GM13976 (cell line): ENCODE results near the gene MORN3.
"Not testable (repeated sequence)": the region's sequence is repeated elsewhere in the genome, so short reads cannot be mapped to it uniquely, and the experiment has no call there.

ENCODE experiments used
- DNase-seq: peaks from one replicate; pipeline ENCODE4 v3.0.0; 2012; ENCODE audit warnings: low spot score
- CTCF ChIP-seq: IDR thresholded peaks from 2 replicates; pipeline ENCODE4 v1.5.1; 2012; ENCODE audit warnings: borderline replicate concordance, mild to moderate bottlenecking; ENCODE audit not compliant: insufficient read depth; ENCODE audit errors: extremely low read depth, missing control alignments, control extremely low read depth
- in situ Hi-C: fragments of 300-500 bp; cut with MboI; formaldehyde crosslinking; loops from one replicate; pipeline ENCODE4 v1.12.0; 2022; ENCODE audit warnings: low sequenced_read_pairs, mixed read lengths, inconsistent platforms; ENCODE audit not compliant: unreplicated experiment

MORN3 gene

GRCh38 chr12:121638298-121639202 lies 30.9 kb downstream of the MORN3 start:
- no peak for TF ChIP-seq CTCF
- in situ Hi-C loops, result no loop called here
- no peak for DNase-seq

- DNase-seq, result peak; percentile 75
- in situ Hi-C loops, result no loop called here
- no peak for TF ChIP-seq CTCF
Observed at GRCh38 chr12:121637231-121637914, 32.1 kb downstream of the MORN3 start.

- TF ChIP-seq CTCF, result no peak
- DNase-seq, result no peak
- in situ Hi-C loops, result no loop called here
Observed at GRCh38 chr12:121634836-121635235, 34.6 kb downstream of the MORN3 start.

GRCh38 chr12:121633833-121634196 lies 35.6 kb downstream of the MORN3 start:
- in situ Hi-C loops, DNase-seq: not testable (repeated sequence)

GRCh38 chr12:121632069-121632970 lies 37.1 kb downstream of the MORN3 start:
- in situ Hi-C loops, result no loop called here

GRCh38 chr12:121630791-121631355 lies 38.6 kb downstream of the MORN3 start:
- in situ Hi-C loops, result no loop called here
- no peak for DNase-seq
- TF ChIP-seq CTCF, result no peak

More at GRCh38 chr12:121632069-121632970, 37.1 kb downstream of the MORN3 start:
- TF ChIP-seq CTCF, result no peak
- DNase-seq, result no peak
